Stimulated activated CD8-positive, alpha-beta memory T cell treated with anti-CD3 and anti-CD28 coated beads, Interleukin-4, amount 100 ng/mL, for 24 hours (primary cell): ENCODE results near the gene WNT8B.

Experiments
- DNase-seq: peaks from one replicate; pipeline ENCODE4 v3.0.0-alpha.2; 2020; ENCODE audit warnings: low read depth

Gene WNT8B

DNA sequence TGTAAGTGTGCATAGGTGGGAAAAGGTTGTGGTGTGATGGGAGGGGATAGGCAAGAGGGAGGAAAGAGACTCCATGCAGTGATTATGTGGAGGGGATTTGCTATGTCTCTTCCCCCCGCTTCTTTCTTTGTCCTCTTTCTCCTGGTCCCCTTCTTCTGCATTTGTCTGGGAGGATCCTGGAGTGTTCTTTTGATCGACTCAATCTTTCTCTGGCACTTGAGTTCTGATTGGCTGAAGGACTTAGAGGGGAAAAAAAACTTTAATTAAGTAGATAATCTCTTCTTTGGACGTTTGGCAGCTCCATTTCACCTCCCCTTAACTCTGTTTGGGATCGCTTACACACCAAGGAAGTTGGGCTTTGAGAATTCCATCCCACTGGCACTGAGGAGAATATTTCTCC lies at the start of gene WNT8B:
TSS of gene WNT8B (plus strand) at position 301 of the 400 bp plus-strand sequence. CDS start 160 bp downstream, outside the sequence.
- DNase-seq, result no peak

DNA sequence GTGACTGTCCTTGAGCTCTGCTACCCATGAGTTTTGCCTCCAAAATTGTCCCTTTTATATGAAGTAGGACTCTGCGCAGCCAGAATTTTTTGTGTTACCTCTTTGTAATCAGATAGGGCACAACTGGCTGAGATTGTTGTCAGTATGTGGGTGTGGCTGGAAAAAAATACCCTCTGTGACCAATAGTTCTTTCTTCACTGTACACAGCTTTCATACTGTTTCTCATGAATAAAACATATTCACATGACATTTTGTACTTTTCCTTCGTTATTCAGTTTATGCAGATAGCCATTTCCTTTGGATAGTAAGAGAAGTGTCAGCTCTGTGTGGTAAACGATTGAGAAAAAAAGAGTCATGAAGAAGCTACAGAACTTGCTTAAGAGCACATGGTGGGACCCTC lies 49.6 kb upstream of the WNT8B start:
- no peak for DNase-seq

- no peak for DNase-seq
Observed at GRCh38 chr10:100419911-100420449, 42.8 kb upstream of the WNT8B start.

- DNase-seq, result no peak
Observed at GRCh38 chr10:100427374-100427773, 35.4 kb upstream of the WNT8B start.

DNA sequence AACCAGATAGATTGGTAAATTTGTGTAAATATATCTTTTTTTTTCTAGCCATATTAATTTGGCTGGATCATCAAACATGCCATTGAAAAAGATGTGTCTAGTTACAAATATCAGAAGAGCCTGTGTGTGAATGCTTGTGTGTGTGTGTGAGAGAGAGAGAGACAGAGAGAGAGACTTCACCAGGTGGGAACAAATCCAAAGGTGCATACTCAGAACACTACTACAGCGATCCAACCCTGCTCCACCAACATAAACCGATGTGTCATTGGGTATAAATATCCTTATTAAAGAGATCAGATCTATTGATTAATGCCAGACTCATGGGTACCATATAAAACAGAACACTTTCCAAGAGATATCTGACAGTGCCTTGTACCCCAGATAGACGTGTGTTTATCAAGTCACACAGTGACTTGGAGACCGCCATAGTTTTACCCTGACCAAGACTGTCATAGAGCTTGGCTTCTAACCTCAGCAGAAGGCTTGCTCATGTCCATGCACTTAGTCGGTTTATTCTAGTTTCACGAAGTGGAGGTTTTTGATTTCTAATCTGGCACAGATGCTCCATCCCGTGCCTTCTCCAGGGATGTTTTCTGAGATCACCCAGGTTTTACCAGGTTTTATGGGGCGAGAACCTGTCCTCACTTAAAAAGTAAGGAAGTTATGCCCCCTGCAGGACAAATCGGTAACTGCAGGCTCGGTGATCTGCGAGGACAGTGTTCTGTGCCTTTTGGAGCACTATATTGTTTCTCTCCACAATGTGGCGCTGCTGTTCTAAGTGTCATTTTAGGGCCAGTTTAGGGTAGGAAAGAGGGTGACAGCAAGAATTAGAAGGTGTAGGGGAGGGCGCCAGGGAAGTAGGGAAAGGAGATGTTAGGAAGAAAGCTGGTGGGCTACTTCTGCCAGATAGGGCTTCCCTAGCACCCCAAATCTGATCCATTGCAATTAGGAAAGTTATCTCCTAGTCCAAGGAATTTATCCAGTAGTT lies 29.3 kb upstream of the WNT8B start:
- peak; percentile 92 for DNase-seq

DNA sequence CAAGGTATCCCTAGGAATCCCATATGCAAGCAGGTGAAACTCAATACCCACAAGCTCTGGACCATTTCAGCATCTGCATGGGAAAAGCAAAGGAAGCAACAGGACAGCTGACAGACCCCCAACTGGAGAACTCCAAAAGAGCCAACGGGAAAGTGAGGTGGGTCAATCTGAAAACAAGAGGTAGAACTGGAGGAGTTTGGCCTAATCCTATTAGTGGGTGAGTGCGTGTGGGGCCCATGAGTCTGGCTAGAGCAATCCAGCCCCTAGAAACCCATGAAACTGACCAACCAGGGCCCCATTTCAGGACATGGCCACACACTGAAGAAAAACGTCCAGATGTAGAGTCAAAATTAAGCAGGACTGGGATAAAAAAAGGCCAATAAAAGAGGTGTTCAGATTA lies 26.6 kb upstream of the WNT8B start:
- no peak for DNase-seq

GRCh38 chr10:100438674-100439315 lies 24.0 kb upstream of the WNT8B start:
- DNase-seq, result no peak

- DNase-seq, result no peak
Observed at GRCh38 chr10:100442548-100442947, 20.3 kb upstream of the WNT8B start.

DNA sequence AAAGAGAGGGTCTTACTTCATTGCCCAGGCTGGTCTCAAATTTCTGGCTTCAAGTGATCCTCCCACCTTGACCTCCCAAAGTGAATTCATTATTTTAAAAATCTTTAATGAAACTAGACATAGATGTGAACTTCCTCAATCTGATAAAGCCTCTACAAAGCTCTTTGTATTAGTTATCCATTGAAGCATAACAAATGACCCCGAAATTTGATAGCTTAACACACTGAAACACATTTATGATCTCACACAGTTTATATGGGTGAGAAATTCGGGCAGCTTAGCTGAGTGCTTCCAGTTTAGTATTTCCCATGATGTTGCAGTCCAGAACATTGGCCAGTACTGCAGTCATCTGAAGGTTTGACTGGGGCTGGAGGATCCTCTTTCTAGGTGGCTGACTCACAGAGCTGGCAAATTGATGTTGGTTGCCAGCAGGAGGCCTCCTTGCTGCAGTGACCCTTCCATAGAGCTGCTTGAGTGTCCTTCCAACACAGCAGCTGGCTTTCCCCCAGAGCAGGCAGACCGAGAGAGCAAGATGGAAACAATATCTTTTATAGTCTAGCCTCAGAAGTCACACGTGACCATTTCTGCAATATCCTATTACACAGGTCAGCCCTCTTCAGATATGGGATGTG lies 16.6 kb upstream of the WNT8B start:
- no peak for DNase-seq

DNA sequence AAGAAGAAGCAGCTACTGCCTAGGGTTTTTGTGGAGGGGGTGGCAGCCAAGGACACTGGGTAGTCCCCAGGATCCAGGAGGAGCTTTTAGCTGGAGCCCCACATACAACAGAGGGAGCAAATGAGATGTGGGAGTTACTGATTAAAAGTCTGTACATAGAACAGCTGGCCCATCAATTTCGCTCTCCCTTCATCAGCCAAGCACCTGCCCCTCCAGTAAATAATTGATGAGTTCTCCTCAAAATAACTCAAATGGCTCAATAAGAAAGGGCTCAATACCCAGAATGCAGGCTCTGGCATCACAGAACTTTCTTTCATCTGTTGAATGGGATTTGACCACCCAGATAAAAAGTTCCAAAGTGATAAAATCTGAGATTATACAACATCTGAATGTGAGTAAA lies 15.1 kb upstream of the WNT8B start:
- no peak for DNase-seq

GRCh38 chr10:100448951-100449350 lies 13.9 kb upstream of the WNT8B start:
- no peak for DNase-seq

GRCh38 chr10:100468322-100468721 lies 5.5 kb downstream of the WNT8B start:
- DNase-seq, result no peak

DNA sequence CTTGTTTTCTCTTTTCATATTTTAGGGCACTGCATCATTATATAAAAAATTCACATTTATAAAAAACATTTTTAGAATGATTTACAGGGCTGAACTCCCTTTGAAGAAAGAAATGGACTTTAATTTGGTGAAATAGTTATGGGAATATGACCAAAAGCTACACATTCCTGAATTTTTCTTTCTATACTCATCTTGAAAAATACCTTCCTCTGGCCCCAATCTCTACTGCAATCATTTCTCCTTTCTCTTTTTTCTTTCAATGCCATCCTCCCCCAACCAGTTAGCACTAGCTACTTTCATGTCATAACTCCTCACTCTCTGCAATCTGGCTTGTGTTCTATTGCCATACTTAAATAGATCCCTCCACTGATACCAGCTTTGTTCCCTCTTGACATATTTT lies 6.2 kb downstream of the WNT8B start:
- no peak for DNase-seq

GRCh38 chr10:100469756-100470155 lies 6.9 kb downstream of the WNT8B start:
- no peak for DNase-seq

DNA sequence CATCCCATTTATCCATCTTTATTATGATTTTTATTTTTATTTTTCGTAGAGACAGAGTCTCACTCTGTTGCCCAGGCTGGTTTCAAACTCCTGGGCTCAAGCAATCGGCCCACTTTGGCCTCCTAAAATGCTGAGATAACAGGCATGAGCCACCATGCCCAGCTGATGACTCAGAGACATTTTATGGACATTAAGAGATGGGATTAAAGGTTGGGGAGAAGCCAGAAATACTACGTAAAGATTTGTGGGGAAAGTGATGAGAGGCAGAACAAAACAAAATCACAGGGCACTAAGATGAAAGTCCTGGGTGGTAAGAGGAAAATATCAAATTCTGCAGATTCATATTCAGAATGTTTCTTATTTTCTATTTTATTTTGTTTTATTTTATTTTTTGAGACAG lies 7.6 kb downstream of the WNT8B start:
- DNase-seq, result no peak

GRCh38 chr10:100477970-100478369 lies 15.2 kb downstream of the WNT8B start:
- no peak for DNase-seq

- no peak for DNase-seq
Observed at GRCh38 chr10:100479037-100479436, 16.2 kb downstream of the WNT8B start.

DNA sequence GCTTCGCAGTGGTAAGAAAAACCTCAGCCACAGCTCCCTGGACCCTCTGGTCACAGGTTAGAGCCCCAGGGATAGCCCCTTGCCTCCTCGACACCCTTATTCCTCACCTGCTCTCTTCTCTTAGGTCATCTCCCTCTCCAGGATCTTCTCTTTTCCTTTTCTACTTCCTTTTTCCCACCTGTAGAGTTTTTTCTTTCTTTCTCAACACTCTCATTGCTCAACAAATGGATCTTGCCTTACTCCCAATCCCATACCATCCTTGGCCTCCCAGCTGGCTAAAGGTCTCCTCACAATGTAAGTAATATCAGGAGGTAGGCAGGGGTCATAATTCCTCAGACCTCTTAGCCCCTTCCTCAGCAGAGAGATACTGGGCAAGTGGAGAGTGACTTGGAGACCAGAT lies 17.2 kb downstream of the WNT8B start:
- no peak for DNase-seq

GRCh38 chr10:100481462-100482081 lies 18.8 kb downstream of the WNT8B start:
- DNase-seq, result peak; percentile 72

GRCh38 chr10:100482181-100482833 lies 19.5 kb downstream of the WNT8B start:
- peak; percentile 38 for DNase-seq

DNA sequence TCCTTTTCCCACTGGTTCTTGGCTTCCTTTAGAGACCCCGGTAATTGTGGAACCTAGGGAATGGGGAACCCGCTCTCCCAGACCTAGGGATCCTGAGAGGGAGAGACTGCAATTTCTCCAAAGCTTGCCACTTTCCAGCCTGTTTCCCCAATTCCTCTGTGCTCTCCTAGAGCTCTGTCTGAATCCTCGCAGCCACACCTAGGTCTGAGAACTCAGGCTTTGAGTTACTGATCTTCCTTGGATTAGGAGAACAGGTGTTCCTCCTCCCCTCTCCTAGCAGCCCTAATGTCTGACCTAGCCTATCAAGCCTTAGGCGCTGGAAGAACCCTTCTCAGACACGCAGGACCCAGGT lies 20.0 kb downstream of the WNT8B start:
- DNase-seq, result no peak
